Activated CD4-positive, alpha-beta memory T cell treated with anti-CD3 and anti-CD28 coated beads for 36 hours (primary cell): ENCODE measurements around the gene ASCC2. TPM values are rescaled to one million over a fixed set of nuclear protein-coding genes. Genes with fewer than 3 reads are reported as not detected.
"Not testable (repeated sequence)": the region's sequence is repeated elsewhere in the genome, so short reads cannot be mapped to it uniquely, and the experiment has no call there.

ENCODE experiments used
- CTCF ChIA-PET: fragments of 350-600 bp; sonication (Branson Sonifier 250); formaldehyde crosslinking; loops from one replicate; lab custom pipeline; 2021; ENCODE audit warnings: antibody characterized with exemption, inconsistent platforms; lab: Charles Lee
- POLR2A ChIA-PET: fragments of 350-600 bp; sonication (Branson Sonifier 250); formaldehyde crosslinking; loops from one replicate; lab custom pipeline; 2021; ENCODE audit warnings: antibody characterized with exemption; lab: Charles Lee
- DNase-seq: peaks from one replicate; pipeline ENCODE4 v3.0.0-alpha.2; 2020
- H3K27ac Mint-ChIP-seq: one replicate; pipeline ENCODE4 v1.8.0; 2021; ENCODE audit warnings: mixed read lengths
- H3K27me3 Mint-ChIP-seq: one replicate; pipeline ENCODE4 v1.8.0; 2021; ENCODE audit warnings: mixed read lengths
- H3K36me3 Mint-ChIP-seq: one replicate; pipeline ENCODE4 v1.8.0; 2021; ENCODE audit warnings: mixed read lengths
- H3K4me1 Mint-ChIP-seq: one replicate; pipeline ENCODE4 v1.8.0; 2021; ENCODE audit warnings: low read depth, mixed read lengths
- H3K4me3 Mint-ChIP-seq: one replicate; pipeline ENCODE4 v1.8.0; 2021; ENCODE audit warnings: mild to moderate bottlenecking, mixed read lengths
- H3K9me3 Mint-ChIP-seq: one replicate; pipeline ENCODE4 v1.8.0; 2021; ENCODE audit warnings: mixed read lengths
- intact Hi-C: fragments of 100-400 bp; cut with micrococcal nuclease; formaldehyde crosslinking; loops from one replicate; pipeline ENCODE4 v1.15.1; 2023
- total RNA-seq, 2 experiments: library from RNA; stranded (reverse); gene quantifications; one replicate each; pipeline ENCODE4 v1.2.3, GENCODE V29; 2021

Gene ASCC2
- total RNA-seq, 2 experiments from 2014 or later = 55.5 to 56.8 TPM

GRCh38 chr22:29762263-29762662, 75.8 kb downstream of the ASCC2 start:
- ChIA-PET CTCF (no interaction called here), POLR2A (no interaction called here)
- Mint-ChIP-seq H3K27me3 (no peaks in the 10 kb centered on the region), H3K9me3 (no peaks in the 10 kb centered on the region), H3K36me3 (peaks cover under 1% of the 10 kb centered on the region), H3K4me1 (peaks cover 13% of the 10 kb centered on the region), H3K27ac (no peak overlapping the region), H3K4me3 (no peak overlapping the region)
- no peak for DNase-seq
- intact Hi-C loops = loop anchor here (10.0 kb wide), 1 partner anchor 503 kb away; the partner anchor contains the start of gene OSM

GRCh38 chr22:29758959-29759358, 79.1 kb downstream of the ASCC2 start:
- POLR2A ChIA-PET = no interaction called here
- H3K27ac Mint-ChIP-seq = no peak overlapping the region
- peaks cover under 1% of the 10 kb centered on the region for H3K4me1 Mint-ChIP-seq
- no peaks in the 10 kb centered on the region for H3K9me3 Mint-ChIP-seq
- intact Hi-C loops = no loop called here
- H3K36me3 Mint-ChIP-seq = no peaks in the 10 kb centered on the region
- H3K4me3 Mint-ChIP-seq = no peak overlapping the region
- CTCF ChIA-PET = no interaction called here
- DNase-seq = no peak
- no peaks in the 10 kb centered on the region for H3K27me3 Mint-ChIP-seq

GRCh38 chr22:29758068-29758622, 79.9 kb downstream of the ASCC2 start:
- Mint-ChIP-seq H3K9me3 (no peaks in the 10 kb centered on the region), H3K4me3 (no peak overlapping the region), H3K36me3 (no peaks in the 10 kb centered on the region), H3K27ac (no peak overlapping the region), H3K27me3 (no peaks in the 10 kb centered on the region), H3K4me1 (no peaks in the 10 kb centered on the region)
- DNase-seq = no peak
- ChIA-PET POLR2A (no interaction called here), CTCF (interaction anchor here (1.3 kb wide), 1 partner anchor 69 kb away, joined by 3 read pairs; no protein-coding TSS in a partner anchor)
- intact Hi-C loops = no loop called here

DNA sequence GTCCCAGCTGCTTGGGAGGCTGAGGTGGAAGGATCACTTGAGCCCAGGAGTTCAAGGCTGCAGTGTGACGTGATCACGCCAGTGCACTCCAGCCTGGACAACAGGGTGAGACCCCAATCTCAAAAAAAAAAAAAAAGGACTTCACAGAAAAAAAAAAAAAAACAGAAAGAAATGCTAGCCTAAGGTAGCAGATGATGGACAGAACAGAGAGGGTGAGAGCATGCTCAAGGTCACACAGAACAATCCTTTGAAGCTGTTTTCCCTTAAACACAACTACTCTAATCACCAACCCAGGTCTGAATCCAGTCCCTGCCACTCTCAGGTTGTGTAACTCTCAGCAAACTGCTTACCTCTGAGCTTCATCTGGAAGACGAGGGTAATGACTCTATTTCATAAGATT, 81.0 kb downstream of the ASCC2 start:
- no peaks in the 10 kb centered on the region for H3K36me3 Mint-ChIP-seq
- H3K4me3 Mint-ChIP-seq = no peak overlapping the region
- DNase-seq = no peak
- CTCF ChIA-PET = interaction anchor here (1.3 kb wide), 1 partner anchor 68 kb away, joined by 3 read pairs; no protein-coding TSS in a partner anchor
- H3K9me3 Mint-ChIP-seq = no peaks in the 10 kb centered on the region
- H3K27ac Mint-ChIP-seq = no peak overlapping the region
- no peaks in the 10 kb centered on the region for H3K4me1 Mint-ChIP-seq
- no peaks in the 10 kb centered on the region for H3K27me3 Mint-ChIP-seq
- intact Hi-C loops = no loop called here
- POLR2A ChIA-PET = no interaction called here

- Mint-ChIP-seq H3K36me3 (no peaks in the 10 kb centered on the region), H3K9me3 (no peaks in the 10 kb centered on the region), H3K4me1 (peaks cover 2% of the 10 kb centered on the region), H3K27ac (no peak overlapping the region), H3K4me3 (no peak overlapping the region), H3K27me3 (no peaks in the 10 kb centered on the region)
- intact Hi-C loops = no loop called here
- ChIA-PET POLR2A (no interaction called here), CTCF (interaction anchor here (0.9 to 1.0 kb wide), 2 partner anchors 249 to 332 kb away, joined by 3 read pairs; no protein-coding TSS in a partner anchor)
- DNase-seq = no peak
These were observed 81.7 kb downstream of the ASCC2 start for GRCh38 chr22:29756341-29756740.

GRCh38 chr22:29755889-29756288, 82.2 kb downstream of the ASCC2 start:
- H3K27me3 Mint-ChIP-seq = no peaks in the 10 kb centered on the region
- H3K4me1 Mint-ChIP-seq = peaks cover 5% of the 10 kb centered on the region
- H3K36me3 Mint-ChIP-seq = no peaks in the 10 kb centered on the region
- intact Hi-C loops = no loop called here
- DNase-seq = no peak
- no peak overlapping the region for H3K4me3 Mint-ChIP-seq
- H3K27ac Mint-ChIP-seq = no peak overlapping the region
- ChIA-PET POLR2A (no interaction called here), CTCF (interaction anchor here (0.9 to 1.0 kb wide), 2 partner anchors 249 to 332 kb away, joined by 3 read pairs; no protein-coding TSS in a partner anchor)
- H3K9me3 Mint-ChIP-seq = no peaks in the 10 kb centered on the region

DNA sequence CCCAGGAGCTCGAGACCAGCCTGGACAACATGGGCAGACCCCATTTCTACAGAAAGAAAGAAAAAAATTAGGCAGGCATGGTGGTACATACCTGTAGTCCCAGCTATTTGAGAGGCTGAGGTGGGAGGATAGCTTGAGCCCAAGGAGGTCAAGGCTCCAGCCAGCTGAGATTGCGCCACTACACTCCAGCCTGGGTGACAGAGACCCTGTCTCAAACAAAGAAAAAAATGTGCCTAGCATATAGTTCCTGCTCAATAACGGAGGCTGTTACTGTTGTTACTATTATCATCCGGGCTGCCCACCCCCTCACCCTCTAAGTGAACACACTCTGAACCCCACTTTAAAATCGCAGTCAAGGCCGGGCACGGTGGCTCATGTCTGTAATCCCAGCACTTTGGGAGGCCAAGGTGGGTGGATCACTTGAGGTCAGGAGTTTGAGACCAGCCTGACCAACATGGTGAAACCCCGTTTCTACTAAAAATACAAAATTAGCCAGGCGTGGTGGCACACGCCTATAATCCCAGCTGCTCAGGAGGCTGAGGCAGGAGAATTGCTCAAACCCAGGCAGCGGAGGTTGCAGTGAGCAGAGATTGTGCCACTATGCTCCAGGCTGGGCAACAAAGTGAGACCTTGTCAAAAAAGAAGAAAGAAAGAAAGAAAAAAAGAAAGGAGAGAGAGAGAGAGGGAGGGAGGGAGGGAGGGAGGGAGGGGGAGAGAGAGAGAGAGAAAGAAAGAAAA, 83.2 kb downstream of the ASCC2 start:
- H3K27me3 Mint-ChIP-seq, H3K36me3 Mint-ChIP-seq, DNase-seq, H3K4me3 Mint-ChIP-seq, H3K9me3 Mint-ChIP-seq, CTCF ChIA-PET, H3K27ac Mint-ChIP-seq, POLR2A ChIA-PET, intact Hi-C loops: not testable (repeated sequence)
- peaks cover 11% of the 10 kb centered on the region for H3K4me1 Mint-ChIP-seq

DNA sequence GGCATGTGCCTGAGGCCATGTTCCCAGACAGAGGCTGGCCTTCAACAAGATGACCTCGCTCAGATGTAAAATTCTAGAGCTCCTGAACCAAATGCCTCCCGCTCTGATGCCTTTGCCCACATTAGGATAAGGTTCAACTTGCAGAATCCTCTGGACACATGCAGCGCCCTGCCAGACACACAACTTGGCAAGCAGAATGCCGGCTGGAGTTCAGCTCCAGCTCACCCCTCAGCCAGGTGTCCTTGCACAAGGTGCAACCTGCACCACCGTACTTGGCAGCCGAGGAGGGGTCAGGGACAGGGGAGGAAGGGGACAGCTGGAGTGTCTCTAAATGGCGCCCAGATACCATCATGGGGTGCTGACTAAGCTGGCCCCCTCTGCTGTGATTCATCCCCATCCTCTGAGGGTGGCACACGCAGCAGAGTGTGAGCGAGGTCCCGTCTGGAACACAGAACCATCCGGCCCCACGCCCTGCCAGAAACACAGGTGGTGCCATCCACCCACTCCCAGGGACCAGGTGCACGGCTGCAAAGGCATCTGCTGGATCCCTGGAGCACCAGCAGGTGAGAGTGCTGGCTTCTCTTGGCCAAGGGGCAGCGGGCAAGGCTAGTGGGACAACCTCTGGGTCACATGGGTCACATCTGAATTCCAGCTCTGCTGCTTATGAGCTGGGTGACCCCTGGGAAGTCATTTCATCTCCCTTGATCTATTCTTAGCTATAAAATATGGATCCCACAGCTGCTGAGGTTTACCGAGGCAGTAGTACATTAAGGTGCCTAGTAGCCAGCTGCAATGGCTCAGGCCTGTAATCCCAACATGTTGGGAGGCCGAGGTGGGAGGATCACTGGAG, 84.0 kb downstream of the ASCC2 start:
- Mint-ChIP-seq H3K36me3 (peaks cover 2% of the 10 kb centered on the region), H3K4me3 (no peak overlapping the region), H3K9me3 (no peaks in the 10 kb centered on the region), H3K27me3 (no peaks in the 10 kb centered on the region), H3K27ac (no peak overlapping the region), H3K4me1 (peaks cover 11% of the 10 kb centered on the region)
- ChIA-PET CTCF (no interaction called here), POLR2A (no interaction called here)
- DNase-seq = no peak
- intact Hi-C loops = no loop called here

- no peak overlapping the region for H3K27ac Mint-ChIP-seq
- ChIA-PET CTCF (no interaction called here), POLR2A (interaction anchor here (1.6 kb wide), 1 partner anchor 15 kb away, joined by 4 read pairs; the partner anchor contains the start of genes UQCR10 and ZMAT5)
- no peak overlapping the region for H3K4me3 Mint-ChIP-seq
- intact Hi-C loops = no loop called here
- DNase-seq = no peak
- H3K9me3 Mint-ChIP-seq = no peaks in the 10 kb centered on the region
- H3K27me3 Mint-ChIP-seq = no peaks in the 10 kb centered on the region
- H3K36me3 Mint-ChIP-seq = peaks cover 4% of the 10 kb centered on the region
- peaks cover 11% of the 10 kb centered on the region for H3K4me1 Mint-ChIP-seq
These were observed 86.4 kb downstream of the ASCC2 start for GRCh38 chr22:29751669-29752068.

GRCh38 chr22:29750559-29751538, 87.2 kb downstream of the ASCC2 start:
- Mint-ChIP-seq H3K4me3 (no peak overlapping the region), H3K4me1 (peaks cover 11% of the 10 kb centered on the region), H3K27me3 (no peaks in the 10 kb centered on the region), H3K27ac (peak overlapping the region; percentile 56), H3K36me3 (peaks cover 4% of the 10 kb centered on the region), H3K9me3 (no peaks in the 10 kb centered on the region)
- peak; percentile 34 for DNase-seq
- ChIA-PET POLR2A (interaction anchor here (0.6 to 1.6 kb wide), 2 partner anchors 16 to 1212 kb away, joined by 4 to 6 read pairs; partner anchors contain the start of genes UQCR10 and ZMAT5), CTCF (interaction anchor here (1.2 kb wide), 1 partner anchor 255 kb away, joined by 3 read pairs; no protein-coding TSS in a partner anchor)
- intact Hi-C loops = no loop called here

GRCh38 chr22:29750029-29750428, 88.0 kb downstream of the ASCC2 start:
- no peak overlapping the region for H3K4me3 Mint-ChIP-seq
- H3K9me3 Mint-ChIP-seq = no peaks in the 10 kb centered on the region

More at GRCh38 chr22:29750029-29750428, 88.0 kb downstream of the ASCC2 start:
- no peak overlapping the region for H3K27ac Mint-ChIP-seq
- no peaks in the 10 kb centered on the region for H3K27me3 Mint-ChIP-seq
- ChIA-PET CTCF (interaction anchor here (1.2 kb wide), 1 partner anchor 255 kb away, joined by 3 read pairs; no protein-coding TSS in a partner anchor), POLR2A (no interaction called here)
- peaks cover 7% of the 10 kb centered on the region for H3K36me3 Mint-ChIP-seq
- H3K4me1 Mint-ChIP-seq = peaks cover 11% of the 10 kb centered on the region
- DNase-seq = no peak
- intact Hi-C loops = no loop called here
